OCI-LY1 (cell line): ENCODE results near the gene MID1.

ENCODE experiments used
- CTCF ChIP-seq: fragments of 200-600 bp; sonication (generic), shearing (Covaris generic); IDR thresholded peaks from 2 replicates; pipeline ENCODE4 v1.5.1; 2017; ENCODE audit warnings: mild to moderate bottlenecking, antibody characterized with exemption, low read length, moderate library complexity, mixed read lengths
- EZH2 ChIP-seq: fragments of 200-600 bp; sonication (generic), shearing (Covaris generic); IDR thresholded peaks from 2 replicates; pipeline ENCODE4 v1.8.0; 2017; ENCODE audit warnings: borderline replicate concordance, mixed run types, mild to moderate bottlenecking, antibody characterized with exemption, low read length, moderate library complexity, mixed read lengths

GRCh38 chrX:10401239-10401638 is 219.1 kb downstream of the MID1 start:
- TF ChIP-seq CTCF (no peak), EZH2 (no peak)
